Left lung (tissue), 10 donors: ENCODE data around the gene ATRNL1. TPM values are rescaled to one million over a fixed set of nuclear protein-coding genes. Genes with fewer than 3 reads are reported as not detected.
"Not testable (repeated sequence)": the region's sequence is repeated elsewhere in the genome, so short reads cannot be mapped to it uniquely, and the experiment has no call there.

Source experiments
- ATAC-seq: fragments of 200-7000 bp; cut with Tn5 transposase; one replicate; pipeline ENCODE4 v1.9.1; 2020; ENCODE audit warnings: moderate library complexity
- DNase-seq, 4 donors: peaks; one replicate each; pipeline ENCODE4 v3.0.0-alpha.2; 2013 to 2020
- H3K27ac ChIP-seq, 2 donors: fragments of 200-600 bp; sonication (generic) in 1 of 2; one replicate each; pipeline versions ENCODE4 v1.5.0 to v1.8.0; 2020 to 2021
- H3K27me3 ChIP-seq, 2 donors: fragments of 200-600 bp; sonication (generic) in 1 of 2; one replicate each; pipeline versions ENCODE4 v1.5.0 to v1.8.0; 2020 to 2021
- H3K36me3 ChIP-seq, 2 donors: fragments of 200-600 bp; sonication (generic) in 1 of 2; one replicate each; pipeline versions ENCODE4 v1.5.0 to v1.8.0; 2020 to 2021
- H3K4me1 ChIP-seq, 2 donors: fragments of 200-600 bp; one replicate each; pipeline ENCODE4 v1.8.0; 2021
- H3K4me3 ChIP-seq, 2 donors: fragments of 200-600 bp; sonication (generic) in 1 of 2; one replicate each; pipeline versions ENCODE4 v1.5.0 to v1.8.0; 2020 to 2021; ENCODE audit warnings: mild to moderate bottlenecking in 1 of 2
- H3K9me3 ChIP-seq, 2 donors: fragments of 200-600 bp; sonication (generic) in 1 of 2; one replicate each; pipeline versions ENCODE4 v1.5.0 to v1.8.0; 2020 to 2021
- CTCF ChIP-seq, 2 donors: fragments of 200-600 bp; sonication (generic) in 1 of 2; IDR thresholded peaks; one replicate each; pipeline versions ENCODE4 v1.5.0 to v1.8.0; 2021; ENCODE audit warnings: antibody characterized with exemption in 2 of 2
- intact Hi-C, 2 donors: fragments of 100-400 bp; cut with DNase I; formaldehyde crosslinking; loops; one replicate each; pipeline versions ENCODE4 v1.11.2 to v1.14.2; 2022
- polyA plus RNA-seq, 6 donors: library from polyadenylated mRNA; unstranded; fragments of 120-200 nt; gene quantifications; one replicate each; pipeline ENCODE4 v1.2.1, GENCODE V29; 2013; ENCODE audit not compliant: insufficient read length in 6 of 6
- total RNA-seq, 2 donors: library from RNA; stranded (reverse); fragmentation: NEBNext Ultra II Directional; extraction: Animal tissue kit (Norgen Biotek cat#: 25700); gene quantifications; one replicate each; pipeline ENCODE4 v1.2.1, GENCODE V29; 2021
- donor health status: DM: no; HTN: yes; CAD: no.
- donor health status: DM: no; HTN: no; CAD: no.

The ATRNL1 gene
- total and polyA plus RNA-seq, 8 donors = 0.26 to 6.7 (median 5.1) TPM

- Histone ChIP-seq H3K27me3 (no peaks in the 10 kb centered on the region), H3K9me3 (no peaks in the 10 kb centered on the region), H3K4me1 (no peaks in the 10 kb centered on the region), H3K27ac (no peak overlapping the region), H3K36me3 (no peaks in the 10 kb centered on the region), H3K4me3 (no peak overlapping the region)
- intact Hi-C loops = no loop called here
- peak; percentile 89 for ATAC-seq
- peak in 1 of 2 donors; percentile 32 for TF ChIP-seq CTCF (IDR thresholded peaks at IDR 0.05)
- peak in 2 of 4 donors; percentile 24 to 67 for DNase-seq
Measured at GRCh38 chr10:115355162-115355760, 262.1 kb downstream of the ATRNL1 start.

GRCh38 chr10:115367920-115368319 lies 274.8 kb downstream of the ATRNL1 start:
- H3K4me3 ChIP-seq, ATAC-seq, H3K4me1 ChIP-seq, intact Hi-C loops, H3K36me3 ChIP-seq, H3K27me3 ChIP-seq, H3K27ac ChIP-seq: not testable (repeated sequence)
- peak in 1 of 4 donors; percentile 5 for DNase-seq
- peaks cover 0 to 13% of the 10 kb centered on the region in 2 donors for H3K9me3 ChIP-seq

- H3K27me3 ChIP-seq = no peaks in the 10 kb centered on the region
- no peak for TF ChIP-seq CTCF (IDR thresholded peaks at IDR 0.05)
- no peaks in the 10 kb centered on the region for H3K4me1 ChIP-seq
- intact Hi-C loops = no loop called here
- no peak overlapping the region for H3K4me3 ChIP-seq
- DNase-seq (no peak), ATAC-seq (no peak)
- H3K36me3 ChIP-seq = no peaks in the 10 kb centered on the region
- no peak overlapping the region for H3K27ac ChIP-seq
- peaks cover 0 to 6% of the 10 kb centered on the region in 2 donors for H3K9me3 ChIP-seq
Measured at GRCh38 chr10:115379064-115379463, 285.9 kb downstream of the ATRNL1 start.

GRCh38 chr10:115384665-115385064 lies 291.5 kb downstream of the ATRNL1 start:
- no peak for DNase-seq
- Histone ChIP-seq H3K9me3 (no peaks in the 10 kb centered on the region), H3K27me3 (no peaks in the 10 kb centered on the region), H3K27ac (no peak overlapping the region), H3K36me3 (no peaks in the 10 kb centered on the region), H3K4me1 (no peaks in the 10 kb centered on the region), H3K4me3 (no peak overlapping the region)
- TF ChIP-seq CTCF (IDR thresholded peaks at IDR 0.05) = no peak
- intact Hi-C loops = no loop called here
- no peak for ATAC-seq

GRCh38 chr10:115390607-115391006 lies 297.4 kb downstream of the ATRNL1 start:
- Histone ChIP-seq H3K9me3 (peaks cover 0 to 8% of the 10 kb centered on the region in 2 donors), H3K4me1 (no peaks in the 10 kb centered on the region), H3K27me3 (no peaks in the 10 kb centered on the region), H3K36me3 (no peaks in the 10 kb centered on the region), H3K27ac (no peak overlapping the region), H3K4me3 (no peak overlapping the region)
- no peak for TF ChIP-seq CTCF (IDR thresholded peaks at IDR 0.05)
- DNase-seq (no peak), ATAC-seq (no peak)
- intact Hi-C loops = no loop called here

- intact Hi-C loops = no loop called here
- no peak overlapping the region for H3K4me3 ChIP-seq
- H3K36me3 ChIP-seq = no peaks in the 10 kb centered on the region
- TF ChIP-seq CTCF (IDR thresholded peaks at IDR 0.05) = no peak
- no peaks in the 10 kb centered on the region for H3K4me1 ChIP-seq
- no peak overlapping the region for H3K27ac ChIP-seq
- ATAC-seq (no peak), DNase-seq (no peak)
- H3K9me3 ChIP-seq = no peaks in the 10 kb centered on the region
- no peaks in the 10 kb centered on the region for H3K27me3 ChIP-seq
Measured at GRCh38 chr10:115398026-115398425, 304.9 kb downstream of the ATRNL1 start.
